ENCODE measurements around the gene ARHGAP6.

The ARHGAP6 gene

DNA sequence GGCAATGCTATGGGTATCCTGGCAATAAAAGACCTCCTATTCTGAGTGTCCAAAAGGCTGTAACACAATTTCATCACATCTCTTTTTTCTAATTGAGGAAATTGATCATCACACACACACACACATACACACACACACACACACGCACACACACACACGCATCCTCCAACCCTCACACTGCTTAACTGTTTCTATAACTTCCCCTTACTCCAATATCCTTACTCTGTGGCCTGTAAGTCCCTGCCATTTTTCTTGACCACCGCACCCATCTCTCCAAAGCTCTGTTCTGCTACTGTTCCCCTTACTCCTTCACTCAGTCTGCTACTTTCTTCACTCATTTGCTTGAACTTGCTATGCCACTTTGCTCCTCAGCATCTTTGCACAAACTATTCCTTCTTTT, 256.9 kb downstream of the ARHGAP6 start:
- no peaks in the 10 kb centered on the region for H3K27me3 Mint-ChIP-seq
- no peak overlapping the region for H3K27ac Mint-ChIP-seq
- no peaks in the 10 kb centered on the region for H3K36me3 Mint-ChIP-seq (ENCODE audit: low read depth)
- no peaks in the 10 kb centered on the region for H3K4me1 Mint-ChIP-seq (ENCODE audit: low read depth)
- H3K4me3 Mint-ChIP-seq: no peak overlapping the region
- no peaks in the 10 kb centered on the region for H3K9me3 Mint-ChIP-seq

DNA sequence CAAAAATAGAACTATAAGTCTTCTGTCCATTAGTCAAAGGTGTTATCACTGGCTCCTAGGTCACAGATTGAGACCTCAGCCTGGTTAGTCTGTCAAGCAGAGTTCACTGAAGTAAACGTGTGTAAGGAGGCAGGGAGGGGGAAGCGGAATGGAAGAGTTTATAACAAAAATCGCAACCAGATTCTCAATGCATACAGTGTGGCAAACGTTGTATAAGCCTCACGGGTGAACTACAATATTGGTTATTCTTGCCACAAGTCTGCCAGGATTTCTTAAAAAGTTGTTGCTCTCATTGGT, 257.7 kb downstream of the ARHGAP6 start:
- Mint-ChIP-seq H3K4me3 (no peak overlapping the region), H3K9me3 (no peaks in the 10 kb centered on the region), H3K36me3 (ENCODE audit: low read depth) (no peaks in the 10 kb centered on the region), H3K27me3 (no peaks in the 10 kb centered on the region), H3K4me1 (ENCODE audit: low read depth) (no peaks in the 10 kb centered on the region), H3K27ac (no peak overlapping the region)

DNA sequence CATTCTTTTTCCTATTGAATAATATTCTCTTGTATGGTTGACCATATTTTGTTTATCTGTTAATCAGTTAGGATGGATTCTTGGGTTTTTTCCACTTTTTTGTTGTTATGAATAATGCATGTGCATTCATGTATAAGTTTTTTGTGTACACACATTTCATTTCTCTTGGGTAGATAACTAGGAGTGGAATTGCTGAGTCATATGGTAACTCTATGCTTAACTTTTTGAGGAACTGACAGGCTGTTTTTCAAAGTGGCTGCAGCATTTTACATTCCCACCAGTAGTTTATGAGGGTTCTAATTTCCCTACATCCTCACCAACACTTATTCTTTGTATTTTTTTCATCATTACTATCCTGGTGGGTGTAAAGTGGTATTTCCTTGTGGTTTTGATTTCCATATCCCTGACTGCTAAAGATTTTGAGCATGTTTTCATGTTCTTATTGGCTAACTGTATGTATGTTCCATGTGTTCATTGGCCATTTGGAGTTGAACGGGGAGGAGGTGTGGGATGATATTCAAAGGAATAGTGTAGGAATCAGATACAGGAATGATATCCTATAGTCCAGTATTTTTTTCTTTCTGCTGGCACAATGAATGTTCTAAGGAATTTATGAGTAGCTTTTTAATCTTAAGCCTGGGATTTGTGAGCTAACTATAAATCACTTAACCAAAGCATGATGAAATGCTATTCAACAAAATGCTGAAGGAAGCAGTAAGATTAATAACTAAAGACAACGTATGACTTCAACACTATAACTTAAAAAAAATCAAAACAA, 258.2 kb downstream of the ARHGAP6 start:
- Mint-ChIP-seq H3K4me3 (no peak overlapping the region), H3K4me1 (ENCODE audit: low read depth) (no peaks in the 10 kb centered on the region), H3K9me3 (no peaks in the 10 kb centered on the region), H3K27ac (no peak overlapping the region), H3K36me3 (ENCODE audit: low read depth) (no peaks in the 10 kb centered on the region), H3K27me3 (no peaks in the 10 kb centered on the region)

DNA sequence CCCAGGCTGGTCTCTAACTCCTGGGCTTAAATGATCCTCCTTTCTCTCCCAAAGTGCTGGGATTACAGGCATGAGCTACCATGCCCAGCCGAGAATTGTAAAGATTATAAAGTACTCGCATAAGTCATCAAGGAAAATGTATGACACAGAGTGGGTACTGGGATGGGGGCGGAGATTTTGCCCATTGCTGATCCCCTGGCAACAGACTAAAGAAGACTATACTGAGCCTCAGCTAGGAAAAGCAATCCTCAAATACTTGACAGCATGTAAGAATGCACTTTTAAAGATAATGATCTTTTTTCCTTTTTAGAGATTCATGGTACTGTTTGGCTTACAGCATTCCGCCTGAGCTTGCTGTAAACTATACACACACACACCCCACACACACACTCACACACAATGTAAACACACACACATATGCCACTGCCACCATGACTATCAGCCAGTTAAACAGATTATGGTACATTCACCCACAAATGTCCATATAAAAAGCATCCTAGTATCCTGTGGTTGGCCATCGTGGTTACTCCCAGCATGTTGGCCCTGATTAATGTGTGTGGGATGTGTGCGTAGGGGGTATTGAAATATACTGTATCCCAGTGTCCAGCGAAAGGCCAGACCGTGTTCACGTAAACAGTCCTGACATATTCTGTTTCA, 259.5 kb downstream of the ARHGAP6 start:
- H3K27ac Mint-ChIP-seq: no peak overlapping the region
- H3K4me1 Mint-ChIP-seq (ENCODE audit: low read depth): no peaks in the 10 kb centered on the region
- no peaks in the 10 kb centered on the region for H3K9me3 Mint-ChIP-seq
- H3K27me3 Mint-ChIP-seq: no peaks in the 10 kb centered on the region
- H3K4me3 Mint-ChIP-seq: no peak overlapping the region
- H3K36me3 Mint-ChIP-seq (ENCODE audit: low read depth): no peaks in the 10 kb centered on the region

DNA sequence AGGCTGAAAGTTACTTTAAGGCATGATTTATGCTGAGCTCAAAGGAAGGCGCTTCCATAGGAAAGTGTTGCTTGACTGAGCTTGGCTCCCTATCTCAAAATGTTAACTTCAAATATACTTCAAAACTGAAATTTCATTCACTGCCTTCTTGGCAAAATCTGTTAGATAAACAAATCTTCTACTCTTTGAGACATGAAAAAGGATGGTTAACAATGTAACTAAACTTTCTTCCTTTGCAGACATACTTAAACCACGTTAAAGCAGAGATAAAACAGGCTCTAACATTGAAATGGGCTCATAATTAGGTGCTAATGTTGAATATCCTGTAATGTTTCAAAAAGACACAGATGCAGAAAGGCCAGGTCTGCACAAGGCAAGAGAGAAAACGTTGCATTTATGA, 262.1 kb downstream of the ARHGAP6 start:
- Mint-ChIP-seq H3K36me3 (ENCODE audit: low read depth) (no peaks in the 10 kb centered on the region), H3K27ac (no peak overlapping the region), H3K4me3 (no peak overlapping the region), H3K9me3 (no peaks in the 10 kb centered on the region), H3K27me3 (no peaks in the 10 kb centered on the region), H3K4me1 (ENCODE audit: low read depth) (no peaks in the 10 kb centered on the region)

DNA sequence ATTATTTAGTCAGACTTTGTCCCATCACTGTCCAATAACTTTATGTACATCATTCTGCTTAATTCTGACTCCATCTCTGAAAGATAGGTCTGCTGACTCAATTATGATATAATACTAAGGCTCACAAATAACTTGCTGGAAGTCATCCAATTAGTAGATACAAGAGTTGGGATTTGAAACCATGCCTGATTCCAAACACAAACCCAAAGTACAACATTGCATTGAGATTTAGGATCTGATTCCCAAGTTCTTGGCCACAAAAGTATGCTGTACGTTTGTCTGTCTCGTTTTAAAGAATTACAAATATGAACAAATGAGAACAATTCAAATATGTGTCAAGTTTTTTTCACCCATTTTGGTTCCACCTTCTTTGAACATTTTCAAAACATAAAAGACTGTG, 263.8 kb downstream of the ARHGAP6 start:
- no peaks in the 10 kb centered on the region for H3K9me3 Mint-ChIP-seq
- no peaks in the 10 kb centered on the region for H3K4me1 Mint-ChIP-seq (ENCODE audit: low read depth)
- no peaks in the 10 kb centered on the region for H3K36me3 Mint-ChIP-seq (ENCODE audit: low read depth)
- H3K27me3 Mint-ChIP-seq: no peaks in the 10 kb centered on the region
- no peak overlapping the region for H3K4me3 Mint-ChIP-seq
- no peak overlapping the region for H3K27ac Mint-ChIP-seq

DNA sequence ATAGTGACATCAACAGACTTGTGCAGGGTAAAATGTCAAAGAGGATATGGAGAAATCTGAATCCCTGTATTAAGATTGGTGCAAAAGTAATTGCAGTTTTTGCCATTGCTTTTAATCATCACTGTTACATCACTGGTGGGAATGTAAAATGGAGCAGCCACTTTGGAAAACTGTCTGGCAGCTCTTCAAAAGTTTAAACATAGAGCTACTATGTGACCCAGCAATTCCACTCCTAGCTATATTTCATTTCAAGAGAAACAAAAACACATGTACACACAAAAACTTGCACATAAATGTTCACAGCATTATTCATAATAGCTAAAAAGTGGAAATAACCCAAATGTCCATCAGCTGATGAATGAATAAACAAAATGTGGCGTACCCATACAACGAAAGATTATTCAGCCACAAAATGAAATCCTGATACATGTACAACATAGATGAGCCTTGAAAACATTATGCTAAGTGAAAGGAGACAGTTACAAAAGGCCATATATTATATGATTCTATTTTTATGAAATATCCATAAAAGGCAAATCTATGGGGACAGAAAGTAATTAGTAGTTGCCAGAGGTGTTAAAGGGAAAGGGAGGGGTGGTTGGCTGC, 266.1 kb downstream of the ARHGAP6 start:
- no peaks in the 10 kb centered on the region for H3K9me3 Mint-ChIP-seq
- no peak overlapping the region for H3K4me3 Mint-ChIP-seq
- H3K27me3 Mint-ChIP-seq: no peaks in the 10 kb centered on the region
- H3K4me1 Mint-ChIP-seq (ENCODE audit: low read depth): no peaks in the 10 kb centered on the region
- H3K27ac Mint-ChIP-seq: no peak overlapping the region
- no peaks in the 10 kb centered on the region for H3K36me3 Mint-ChIP-seq (ENCODE audit: low read depth)

DNA sequence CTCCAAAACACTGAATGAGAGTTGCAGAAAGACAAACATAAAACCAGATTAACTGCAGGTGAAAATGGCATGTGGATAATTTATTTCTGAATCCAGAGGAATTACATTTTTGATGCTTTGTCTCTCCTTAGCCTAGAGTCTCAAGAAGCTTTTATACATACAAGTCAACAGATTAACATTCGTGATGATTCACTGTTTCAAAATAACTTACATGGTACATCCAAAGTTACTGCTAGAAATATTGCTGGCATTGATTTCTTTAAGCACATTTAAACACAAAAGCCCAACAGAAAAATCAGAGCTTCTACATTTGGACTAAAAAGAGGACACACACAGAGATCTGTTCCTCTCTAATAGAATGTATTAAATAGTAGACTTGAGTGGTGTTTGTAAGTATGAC, 266.9 kb downstream of the ARHGAP6 start:
- Mint-ChIP-seq H3K27ac (no peak overlapping the region), H3K4me3 (no peak overlapping the region), H3K36me3 (ENCODE audit: low read depth) (no peaks in the 10 kb centered on the region), H3K4me1 (ENCODE audit: low read depth) (no peaks in the 10 kb centered on the region), H3K27me3 (no peaks in the 10 kb centered on the region), H3K9me3 (no peaks in the 10 kb centered on the region)

DNA sequence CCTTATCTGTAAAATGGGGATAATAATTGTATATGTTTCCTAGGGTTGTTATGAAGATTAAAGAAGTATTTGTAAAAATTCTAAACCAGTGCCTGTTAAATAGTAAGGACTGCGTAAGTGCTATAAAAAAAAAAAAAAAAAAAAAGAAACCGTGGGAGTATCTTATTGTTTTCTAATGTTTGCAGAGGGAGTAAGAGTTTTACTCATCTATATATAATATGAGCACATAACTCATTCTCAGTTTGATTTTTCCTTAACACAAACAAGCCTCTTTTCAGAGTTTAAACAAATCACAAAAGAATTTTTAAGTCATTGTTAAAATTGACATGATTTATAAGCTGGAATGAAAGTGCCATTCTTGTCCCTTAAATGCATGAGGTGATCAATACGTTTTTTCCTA, 267.6 kb downstream of the ARHGAP6 start:
- no peak overlapping the region for H3K27ac Mint-ChIP-seq
- H3K27me3 Mint-ChIP-seq: no peaks in the 10 kb centered on the region
- no peak overlapping the region for H3K4me3 Mint-ChIP-seq
- no peaks in the 10 kb centered on the region for H3K4me1 Mint-ChIP-seq (ENCODE audit: low read depth)
- H3K9me3 Mint-ChIP-seq: no peaks in the 10 kb centered on the region
- H3K36me3 Mint-ChIP-seq (ENCODE audit: low read depth): no peaks in the 10 kb centered on the region

DNA sequence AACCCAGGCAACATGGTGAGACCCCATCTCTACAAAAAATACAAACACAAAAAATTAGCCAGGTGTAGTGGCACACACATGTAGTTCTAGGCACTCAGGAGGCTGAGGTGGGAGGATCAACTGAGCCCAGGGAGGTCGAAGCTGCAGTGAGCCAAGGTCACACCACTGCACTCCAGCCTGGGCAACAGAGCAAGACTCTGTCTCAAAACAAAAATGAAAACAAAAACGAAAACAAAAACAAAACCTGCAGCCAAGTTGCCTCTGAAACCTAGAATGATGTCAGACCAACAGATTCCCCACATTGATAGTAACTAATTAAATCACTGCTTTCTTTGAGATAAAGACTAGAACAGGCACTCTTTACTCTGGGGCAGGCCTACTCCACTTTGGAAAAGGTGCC, 268.0 kb downstream of the ARHGAP6 start:
- no peaks in the 10 kb centered on the region for H3K36me3 Mint-ChIP-seq (ENCODE audit: low read depth)
- no peak overlapping the region for H3K4me3 Mint-ChIP-seq
- H3K27me3 Mint-ChIP-seq: no peaks in the 10 kb centered on the region
- no peaks in the 10 kb centered on the region for H3K9me3 Mint-ChIP-seq
- no peaks in the 10 kb centered on the region for H3K4me1 Mint-ChIP-seq (ENCODE audit: low read depth)
- no peak overlapping the region for H3K27ac Mint-ChIP-seq

DNA sequence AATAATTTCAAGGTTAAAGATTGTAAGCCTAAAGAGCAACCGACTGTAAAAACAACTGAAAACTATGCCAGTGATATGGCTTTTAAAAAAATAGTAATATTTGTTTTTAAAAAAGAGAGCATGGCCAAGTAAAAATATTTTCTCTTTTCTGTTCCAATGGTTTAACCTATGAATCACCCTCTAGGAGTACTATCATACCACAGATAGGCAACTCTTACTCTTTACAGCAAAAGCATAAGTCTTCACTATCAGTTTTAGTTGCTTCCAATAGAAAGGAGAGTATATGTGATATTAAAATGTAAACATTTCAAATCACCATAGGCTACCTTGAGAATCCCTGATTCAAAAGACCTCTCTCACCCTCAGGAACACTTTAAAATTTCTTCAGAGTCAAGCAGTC, 269.9 kb downstream of the ARHGAP6 start:
- Mint-ChIP-seq H3K27me3 (no peaks in the 10 kb centered on the region), H3K4me3 (no peak overlapping the region), H3K36me3 (ENCODE audit: low read depth) (no peaks in the 10 kb centered on the region), H3K27ac (no peak overlapping the region), H3K9me3 (no peaks in the 10 kb centered on the region), H3K4me1 (ENCODE audit: low read depth) (no peaks in the 10 kb centered on the region)

DNA sequence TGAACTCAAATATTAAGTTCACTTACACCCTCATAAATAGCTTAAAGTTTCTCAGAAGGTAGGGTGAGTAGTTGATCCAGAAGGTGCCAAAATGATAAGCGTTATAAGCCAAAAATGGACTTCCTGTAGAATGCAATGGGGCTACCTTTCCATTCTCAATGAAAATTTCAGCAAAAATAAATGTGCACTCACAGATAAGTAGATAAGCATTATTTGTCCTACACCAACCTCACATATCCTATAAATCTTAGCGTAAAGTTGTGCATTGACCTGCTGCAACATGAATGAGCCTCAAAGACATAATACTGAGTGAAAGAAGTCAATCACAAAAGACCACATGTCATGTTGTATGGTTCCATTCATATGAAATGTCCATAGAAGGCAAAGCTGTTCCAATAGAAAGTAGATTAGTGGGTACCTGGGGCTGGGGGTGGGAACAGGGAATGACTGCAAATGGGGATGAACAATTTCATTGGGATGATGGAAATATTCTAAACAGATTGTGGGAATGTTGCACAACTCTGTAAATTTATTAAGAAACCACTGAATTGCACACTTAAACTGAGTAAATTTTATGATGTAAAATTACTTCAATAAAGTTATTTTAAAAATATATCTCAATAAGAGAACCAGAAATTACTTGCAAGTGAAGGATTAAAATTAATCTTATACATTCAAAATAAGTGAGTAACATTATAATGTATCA, 271.6 kb downstream of the ARHGAP6 start:
- no peaks in the 10 kb centered on the region for H3K4me1 Mint-ChIP-seq (ENCODE audit: low read depth)
- H3K36me3 Mint-ChIP-seq (ENCODE audit: low read depth): no peaks in the 10 kb centered on the region
- no peaks in the 10 kb centered on the region for H3K27me3 Mint-ChIP-seq
- H3K9me3 Mint-ChIP-seq: no peaks in the 10 kb centered on the region
- H3K4me3 Mint-ChIP-seq: no peak overlapping the region
- H3K27ac Mint-ChIP-seq: no peak overlapping the region

DNA sequence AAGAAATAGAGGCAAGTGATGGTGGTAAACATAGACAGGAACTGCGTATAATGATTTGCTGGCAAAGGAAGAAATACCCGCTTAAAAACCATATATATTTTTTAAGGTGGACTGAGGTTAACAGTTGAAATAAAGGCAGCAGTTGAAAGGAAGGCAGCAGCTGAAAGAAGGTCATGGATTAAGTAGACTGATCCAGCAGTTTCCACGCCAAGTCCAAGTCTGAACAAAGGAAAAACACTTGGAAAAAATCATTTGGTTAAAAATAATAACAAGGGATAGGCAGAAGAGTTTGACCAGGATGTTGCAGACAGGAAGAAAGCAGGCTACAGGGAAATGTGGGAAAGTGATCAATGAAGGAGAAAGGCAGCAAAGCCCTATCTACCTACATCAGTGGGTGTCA, 278.9 kb downstream of the ARHGAP6 start:
- no peak overlapping the region for H3K4me3 Mint-ChIP-seq
- H3K4me1 Mint-ChIP-seq (ENCODE audit: low read depth): no peaks in the 10 kb centered on the region
- H3K27ac Mint-ChIP-seq: no peak overlapping the region
- H3K36me3 Mint-ChIP-seq (ENCODE audit: low read depth): no peaks in the 10 kb centered on the region
- no peaks in the 10 kb centered on the region for H3K27me3 Mint-ChIP-seq
- H3K9me3 Mint-ChIP-seq: no peaks in the 10 kb centered on the region

DNA sequence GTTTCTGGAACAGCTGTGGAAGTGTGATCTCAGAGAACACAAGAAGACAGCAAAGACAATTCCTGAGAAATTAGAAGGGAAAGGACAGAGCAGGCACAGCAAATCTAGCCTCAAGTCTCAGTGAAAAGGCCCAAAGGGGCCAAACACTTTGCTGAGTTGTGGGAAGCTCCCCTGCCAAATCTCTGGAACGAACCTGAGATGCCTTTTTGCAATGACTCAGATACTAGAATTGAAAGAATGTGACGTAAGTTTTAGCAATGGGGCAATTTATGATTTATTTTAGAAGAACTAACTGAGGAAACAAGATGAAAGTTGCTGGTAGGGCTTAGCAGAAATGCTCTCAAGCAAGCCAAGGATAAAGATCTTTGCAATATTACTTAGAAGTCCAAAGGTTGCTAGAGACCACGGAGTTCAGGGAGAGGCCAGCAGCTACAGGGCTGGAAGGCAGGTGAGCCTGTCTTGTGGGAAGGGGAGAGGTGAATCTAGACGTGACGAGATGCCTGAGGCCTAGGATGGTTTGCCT, 279.7 kb downstream of the ARHGAP6 start:
- Mint-ChIP-seq H3K4me3 (no peak overlapping the region), H3K36me3 (ENCODE audit: low read depth) (no peaks in the 10 kb centered on the region), H3K27me3 (no peaks in the 10 kb centered on the region), H3K9me3 (no peaks in the 10 kb centered on the region), H3K4me1 (ENCODE audit: low read depth) (no peaks in the 10 kb centered on the region), H3K27ac (no peak overlapping the region)

DNA sequence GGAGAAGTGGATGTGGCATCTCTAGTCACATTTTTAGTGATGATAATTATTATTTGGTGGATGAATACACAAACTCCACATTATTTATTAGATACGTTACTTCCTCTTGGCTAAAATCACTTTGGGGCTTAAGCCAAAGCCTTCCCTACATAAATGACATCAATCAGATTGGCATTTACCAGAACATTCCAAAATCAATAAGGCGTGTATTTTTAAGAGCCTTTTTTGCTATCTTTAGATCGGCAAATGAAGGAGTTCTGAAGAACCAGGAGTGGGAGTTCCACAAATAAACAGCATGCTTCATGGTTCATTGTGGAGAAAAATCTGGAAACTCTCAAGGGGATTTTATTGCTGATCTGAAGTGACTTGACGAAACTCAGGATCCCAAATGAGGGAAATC, 282.8 kb downstream of the ARHGAP6 start:
- Mint-ChIP-seq H3K27me3 (no peaks in the 10 kb centered on the region), H3K9me3 (no peaks in the 10 kb centered on the region), H3K36me3 (ENCODE audit: low read depth) (no peaks in the 10 kb centered on the region), H3K4me3 (no peak overlapping the region), H3K27ac (no peak overlapping the region), H3K4me1 (ENCODE audit: low read depth) (no peaks in the 10 kb centered on the region)

Data from stimulated activated naive CD8-positive, alpha-beta T cell treated with anti-CD3 and anti-CD28 coated beads, Interleukin-15, Interleukin-2, amounts not matched to agents 100 ng/mL and 50 ng/mL, for 24 hours (primary cell).